H9 (cell line): Measurements from ENCODE around the gene MST1R. TPM values are rescaled to one million over a fixed set of nuclear protein-coding genes. Genes with fewer than 3 reads are reported as not detected.

Experiments
- DNase-seq: peaks from one replicate; pipeline ENCODE4 v3.0.0-alpha.2; 2017
- H2AFZ ChIP-seq: one replicate; pipeline ENCODE4 v1.6.1; 2013; ENCODE audit warnings: mild to moderate bottlenecking, low read length, control low read depth, moderate library complexity
- H2AK5ac ChIP-seq: 2 replicates; pipeline ENCODE4 v1.6.1; 2013; ENCODE audit warnings: low read length, control low read depth, mixed read lengths; ENCODE audit not compliant: insufficient read length
- H2BK120ac ChIP-seq: one replicate; pipeline ENCODE4 v1.6.1; 2013; ENCODE audit warnings: low read depth, mild to moderate bottlenecking, low read length, control low read depth, inconsistent platforms; ENCODE audit not compliant: poor library complexity, severe bottlenecking
- H2BK12ac ChIP-seq: 2 replicates; pipeline ENCODE4 v1.6.1; 2013; ENCODE audit warnings: low read length, control low read depth, mixed read lengths, low read depth; ENCODE audit not compliant: insufficient read length
- H2BK15ac ChIP-seq: 2 replicates; pipeline ENCODE4 v1.6.1; 2013; ENCODE audit warnings: low read depth, low read length, control low read depth
- H2BK20ac ChIP-seq: one replicate; pipeline ENCODE4 v1.6.1; 2013; ENCODE audit warnings: low read depth, mild to moderate bottlenecking, low read length, control low read depth, inconsistent platforms; ENCODE audit not compliant: poor library complexity, severe bottlenecking
- H2BK5ac ChIP-seq: 2 replicates; pipeline ENCODE4 v1.6.1; 2013; ENCODE audit warnings: low read length, control low read depth, mixed read lengths; ENCODE audit not compliant: insufficient read length
- H3K14ac ChIP-seq: 2 replicates; pipeline ENCODE4 v1.6.1; 2013; ENCODE audit warnings: low read length, control low read depth; ENCODE audit not compliant: insufficient read depth
- H3K18ac ChIP-seq: 2 replicates; pipeline ENCODE4 v1.6.1; 2013; ENCODE audit warnings: low read depth, mild to moderate bottlenecking, mixed read lengths, low read length, control low read depth; ENCODE audit not compliant: insufficient read length
- H3K23ac ChIP-seq: 2 replicates; pipeline ENCODE4 v1.6.1; 2013; ENCODE audit warnings: low read length, control low read depth, mixed read lengths, low read depth; ENCODE audit not compliant: insufficient read length
- H3K23me2 ChIP-seq: 2 replicates; pipeline ENCODE4 v1.6.1; 2013; ENCODE audit warnings: low read depth, mild to moderate bottlenecking, mixed read lengths, low read length, control low read depth; ENCODE audit not compliant: insufficient read length, poor library complexity, severe bottlenecking
- H3K27ac ChIP-seq: 2 replicates; pipeline ENCODE4 v1.5.1; 2013; ENCODE audit warnings: low read length, control low read depth, mixed read lengths, low read depth; ENCODE audit not compliant: insufficient read length
- H3K27me3 ChIP-seq: 2 replicates; pipeline ENCODE4 v1.6.1; 2013; ENCODE audit warnings: low read length, control low read depth, inconsistent platforms; ENCODE audit not compliant: insufficient read depth
- H3K4ac ChIP-seq: 2 replicates; pipeline ENCODE4 v1.6.1; 2013; ENCODE audit warnings: low read depth, mild to moderate bottlenecking, control low read depth, inconsistent platforms, low read length, moderate library complexity
- H3K4me1 ChIP-seq: 2 replicates; pipeline ENCODE4 v1.6.1; 2013; ENCODE audit warnings: low read length, control low read depth, inconsistent platforms; ENCODE audit not compliant: insufficient read depth
- H3K4me2 ChIP-seq: 2 replicates; pipeline ENCODE4 v1.6.1; 2013; ENCODE audit warnings: low read length, control low read depth, mixed read lengths; ENCODE audit not compliant: insufficient read length, insufficient read depth
- H3K56ac ChIP-seq: 2 replicates; pipeline ENCODE4 v1.6.1; 2013; ENCODE audit warnings: low read depth, mild to moderate bottlenecking, mixed read lengths, low read length, control low read depth; ENCODE audit not compliant: insufficient read length
- H3K79me1 ChIP-seq: 2 replicates; pipeline ENCODE4 v1.6.1; 2013; ENCODE audit warnings: low read depth, mild to moderate bottlenecking, moderate library complexity, low read length, control low read depth, inconsistent platforms; ENCODE audit not compliant: insufficient read depth, poor library complexity, severe bottlenecking
- H3K79me2 ChIP-seq: 2 replicates; pipeline ENCODE4 v1.6.1; 2013; ENCODE audit warnings: low read length, control low read depth, inconsistent platforms; ENCODE audit not compliant: insufficient read depth
- H3K9ac ChIP-seq: 2 replicates; pipeline ENCODE4 v1.6.1; 2013; ENCODE audit warnings: low read length, control low read depth, mixed read lengths; ENCODE audit not compliant: insufficient read length; ENCODE audit errors: extremely low read depth
- H3K9me3 ChIP-seq: one replicate; pipeline ENCODE4 v1.6.1; 2013; ENCODE audit warnings: low read depth, low read length, inconsistent platforms; ENCODE audit not compliant: control insufficient read depth
- H3T11ph ChIP-seq: one replicate; pipeline ENCODE4 v1.6.1; 2013; ENCODE audit warnings: mild to moderate bottlenecking, low read length, control low read depth, inconsistent platforms
- H4K20me1 ChIP-seq: one replicate; pipeline ENCODE4 v1.6.1; 2013; ENCODE audit not compliant: control insufficient read depth, insufficient read length, insufficient read depth
- H4K5ac ChIP-seq: 2 replicates; pipeline ENCODE4 v1.6.1; 2013; ENCODE audit warnings: low read depth, mild to moderate bottlenecking, mixed read lengths, low read length, control low read depth; ENCODE audit not compliant: insufficient read length
- H4K8ac ChIP-seq: replicated peaks from 2 replicates; pipeline ENCODE4 v1.6.1; 2013; ENCODE audit warnings: low read length, control low read depth, mixed read lengths, low read depth; ENCODE audit not compliant: insufficient read length
- H4K91ac ChIP-seq: 2 replicates; pipeline ENCODE4 v1.6.1; 2013; ENCODE audit warnings: low read depth, mild to moderate bottlenecking, moderate library complexity, mixed read lengths, low read length, control low read depth; ENCODE audit not compliant: insufficient read length
- H3K27ac Mint-ChIP-seq, 3 experiments: 2 replicates in 2 of 3; 3 replicates in 1 of 3; pipeline ENCODE4 v1.8.0; 2020 to 2021; ENCODE audit warnings: mixed read lengths in 3 of 3, mild to moderate bottlenecking in 1 of 3, moderate library complexity in 1 of 3
- H3K27me3 Mint-ChIP-seq: 2 replicates; pipeline ENCODE4 v1.8.0; 2021; ENCODE audit warnings: low read depth, mild to moderate bottlenecking, moderate library complexity, mixed read lengths
- H3K36me3 Mint-ChIP-seq, 3 experiments: 2 replicates in 2 of 3; 3 replicates in 1 of 3; pipeline ENCODE4 v1.8.0; 2020 to 2021; ENCODE audit warnings: low read depth in 3 of 3, mixed read lengths in 3 of 3; ENCODE audit not compliant: insufficient read depth in 1 of 3
- H3K4me1 Mint-ChIP-seq, 2 experiments: 2 replicates each; pipeline ENCODE4 v1.8.0; 2020; ENCODE audit warnings: mixed read lengths in 2 of 2
- H3K4me3 Mint-ChIP-seq, 2 experiments: 2 replicates in 1 of 2; 3 replicates in 1 of 2; pipeline ENCODE4 v1.8.0; 2020 to 2021; ENCODE audit warnings: mild to moderate bottlenecking in 2 of 2, mixed read lengths in 2 of 2, moderate library complexity in 1 of 2
- H3K9me3 Mint-ChIP-seq, 2 experiments: 2 replicates in 1 of 2; 3 replicates in 1 of 2; pipeline ENCODE4 v1.8.0; 2020; ENCODE audit warnings: mild to moderate bottlenecking in 2 of 2, mixed read lengths in 2 of 2, moderate library complexity in 1 of 2
- WGBS: extraction: QIAGEN DNeasy Blood & Tissue Kit; methylation state at CpG from one replicate; pipeline ENCODE4 v1.1.7; 2013; ENCODE audit warnings: missing lambda C conversion rate, low lambda C conversion rate, mixed read lengths; ENCODE audit not compliant: insufficient read length; ENCODE audit errors: extremely low coverage; 5-methylcytosine and 5-hydroxymethylcytosine counted together
- total RNA-seq: library from RNA; stranded (reverse); gene quantifications from 2 replicates; pipeline ENCODE4 v1.2.1, GENCODE V29; 2021
- TF ChIP-seq, protein P1 (sequence below): fragments of 200-600 bp; sonication (generic); conservative IDR thresholded peaks from 3 replicates; pipeline ENCODE4 v1.8.0; 2021; ENCODE audit warnings: antibody characterized with exemption, mild to moderate bottlenecking

Gene MST1R
- total RNA-seq, 1 experiment from 2014 or later, result 4.9 TPM

DNA sequence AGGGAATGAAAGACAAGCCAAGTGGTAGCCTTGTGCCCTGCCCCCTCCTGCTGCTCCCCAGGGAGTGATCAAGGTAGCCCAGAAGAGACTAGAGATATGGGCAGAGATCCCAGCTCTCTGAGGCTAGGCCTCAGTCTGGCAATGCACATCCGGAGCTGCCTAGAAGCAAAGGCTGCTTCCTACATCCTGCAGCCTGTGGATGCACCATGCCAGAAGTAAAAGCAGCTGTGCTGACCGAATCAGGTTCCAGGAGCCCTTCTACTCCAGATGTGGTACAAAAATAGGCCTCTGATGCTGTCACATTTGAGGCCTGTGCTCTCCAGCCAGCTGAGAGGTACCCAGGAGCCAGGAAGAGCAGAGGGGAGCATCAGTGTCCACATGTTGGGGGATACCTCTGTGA lies 63.3 kb downstream of the MST1R start:
- no peak overlapping the region for H3T11ph ChIP-seq
- no peak overlapping the region for H2BK12ac ChIP-seq
- no peaks in the 10 kb centered on the region for H3K4me1 ChIP-seq
- H2BK5ac ChIP-seq, result no peak overlapping the region
- H3K9me3 ChIP-seq, result no peaks in the 10 kb centered on the region
- no peak overlapping the region for H3K27ac ChIP-seq
- no peak overlapping the region for H3K9ac ChIP-seq
- Mint-ChIP-seq H3K9me3 (no peaks in the 10 kb centered on the region), H3K4me1 (peaks cover 13 to 17% of the 10 kb centered on the region in 2 experiments), H3K27me3 (no peaks in the 10 kb centered on the region), H3K27ac (no peak overlapping the region; a peak in 1 of 7 replicates), H3K4me3 (no peak overlapping the region), H3K36me3 (peaks cover 31 to 70% (median 68%) of the 10 kb centered on the region in 3 experiments; a peak in 6 of 7 replicates)
- no peaks in the 10 kb centered on the region for H3K79me1 ChIP-seq
- H3K14ac ChIP-seq, result no peak overlapping the region
- no peak overlapping the region for H2BK15ac ChIP-seq
- H2AFZ ChIP-seq, result no peak overlapping the region
- H3K56ac ChIP-seq, result no peak overlapping the region
- TF ChIP-seq, protein P1, sequence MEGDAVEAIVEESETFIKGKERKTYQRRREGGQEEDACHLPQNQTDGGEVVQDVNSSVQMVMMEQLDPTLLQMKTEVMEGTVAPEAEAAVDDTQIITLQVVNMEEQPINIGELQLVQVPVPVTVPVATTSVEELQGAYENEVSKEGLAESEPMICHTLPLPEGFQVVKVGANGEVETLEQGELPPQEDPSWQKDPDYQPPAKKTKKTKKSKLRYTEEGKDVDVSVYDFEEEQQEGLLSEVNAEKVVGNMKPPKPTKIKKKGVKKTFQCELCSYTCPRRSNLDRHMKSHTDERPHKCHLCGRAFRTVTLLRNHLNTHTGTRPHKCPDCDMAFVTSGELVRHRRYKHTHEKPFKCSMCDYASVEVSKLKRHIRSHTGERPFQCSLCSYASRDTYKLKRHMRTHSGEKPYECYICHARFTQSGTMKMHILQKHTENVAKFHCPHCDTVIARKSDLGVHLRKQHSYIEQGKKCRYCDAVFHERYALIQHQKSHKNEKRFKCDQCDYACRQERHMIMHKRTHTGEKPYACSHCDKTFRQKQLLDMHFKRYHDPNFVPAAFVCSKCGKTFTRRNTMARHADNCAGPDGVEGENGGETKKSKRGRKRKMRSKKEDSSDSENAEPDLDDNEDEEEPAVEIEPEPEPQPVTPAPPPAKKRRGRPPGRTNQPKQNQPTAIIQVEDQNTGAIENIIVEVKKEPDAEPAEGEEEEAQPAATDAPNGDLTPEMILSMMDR, result no peak
- no peak overlapping the region for H3K4me2 ChIP-seq
- no peaks in the 10 kb centered on the region for H3K23me2 ChIP-seq
- no peak overlapping the region for H4K8ac ChIP-seq
- H2BK120ac ChIP-seq, result no peak overlapping the region
- no peak for DNase-seq
- H4K5ac ChIP-seq, result no peak overlapping the region
- H3K27me3 ChIP-seq, result no peaks in the 10 kb centered on the region
- no peak overlapping the region for H3K18ac ChIP-seq
- WGBS, result no CpG with 5 or more reads among the region's 2 CpGs
- no peak overlapping the region for H3K4ac ChIP-seq
- no peak overlapping the region for H3K23ac ChIP-seq
- no peak overlapping the region for H2BK20ac ChIP-seq
- no peaks in the 10 kb centered on the region for H3K79me2 ChIP-seq
- H2AK5ac ChIP-seq, result no peak overlapping the region
- no peaks in the 10 kb centered on the region for H4K20me1 ChIP-seq
- H4K91ac ChIP-seq, result no peak overlapping the region
